Measurements from ENCODE around the gene MPPED1. TPM values are rescaled to one million over a fixed set of nuclear protein-coding genes. Genes with fewer than 3 reads are reported as not detected.

Gene MPPED1
- polyA plus RNA-seq, 1 of the 3 experiments (the other 2 are of a cell fraction), result 0.03 TPM

DNA sequence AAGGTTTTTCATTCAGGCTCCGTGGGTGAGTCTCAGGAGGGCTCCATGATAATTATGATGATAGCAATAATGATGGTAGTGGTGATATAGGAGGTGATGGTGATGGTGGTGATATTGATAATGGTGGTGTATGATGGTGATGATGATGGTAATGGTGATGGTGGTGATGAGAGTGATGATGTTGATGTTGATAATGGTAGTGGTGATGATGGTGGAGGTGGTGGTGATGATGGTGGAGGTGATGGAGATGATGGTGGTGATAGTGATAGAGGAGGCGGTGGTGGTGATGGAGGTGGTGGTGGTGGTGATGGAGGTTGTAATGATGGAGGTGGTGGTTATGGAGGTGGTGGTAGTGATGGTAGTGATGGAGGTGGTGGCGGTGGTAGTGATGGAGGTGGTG, 79.4 kb downstream of the MPPED1 start:
- Histone ChIP-seq H3K9ac (no peak overlapping the region), H3K9me3 (no peaks in the 10 kb centered on the region), H3K36me3 (replicated peaks in 1 of 2; ENCODE audit: control insufficient read depth in 1 of 2, insufficient read depth in 2 of 2, low read length in 1 of 2) (no peaks in the 10 kb centered on the region), H4K20me1 (ENCODE audit: insufficient read depth) (no peaks in the 10 kb centered on the region), H3K4me1 (ENCODE audit: control insufficient read depth in 1 of 2, insufficient read depth in 2 of 2, low read depth in 1 of 2, low read length in 1 of 2) (peaks cover 0 to 3% of the 10 kb centered on the region in 2 experiments; a peak in 1 of 4 replicates), H3K79me2 (ENCODE audit: insufficient read depth) (no peaks in the 10 kb centered on the region), H3K27ac (ENCODE audit: low read depth in 2 of 2, low read length in 1 of 2) (no peak overlapping the region), H3K4me2 (no peak overlapping the region), H3K27me3 (ENCODE audit: insufficient read depth) (no peaks in the 10 kb centered on the region), H3K9me2 (no peaks in the 10 kb centered on the region), H2AFZ (ENCODE audit: low read depth) (no peak overlapping the region), H3F3A (replicated peaks; ENCODE audit: insufficient read depth) (no peaks in the 10 kb centered on the region), H3K4me3 (ENCODE audit: low read depth in 2 of 2, low read length in 1 of 2) (no peak overlapping the region)
- ChIA-PET CTCF (no interaction called here), POLR2A (no interaction called here)
- no peak for DNase-seq
- TF ChIP-seq EZH2phosphoT487 (IDR thresholded peaks at IDR 0.05; ENCODE audit: borderline replicate concordance, low read depth) (no peak), MAX (IDR thresholded peaks at IDR 0.05; ENCODE audit: low read depth) (no peak), GATA2 (CRISPR knock-in tag; IDR thresholded peaks at IDR 0.05) (no peak), RFX5 (IDR thresholded peaks at IDR 0.05; ENCODE audit: low read length) (no peak), FOSL2 (IDR thresholded peaks at IDR 0.05; ENCODE audit: borderline replicate concordance, low read depth) (no peak), TCF12 (IDR thresholded peaks at IDR 0.05) (no peak), CHD2 (IDR thresholded peaks at IDR 0.05; ENCODE audit: low read length, partially characterized antibody) (no peak), SIN3A (IDR thresholded peaks at IDR 0.05; ENCODE audit: borderline replicate concordance, low read depth, low read length) (no peak), REST (IDR thresholded peaks at IDR 0.05; ENCODE audit: low read depth, low read length) (no peak), YY1 (IDR thresholded peaks at IDR 0.05; ENCODE audit: low read depth) (no peak), NRF1 (IDR thresholded peaks at IDR 0.05; ENCODE audit: low read depth, low read length) (no peak), MXI1 (IDR thresholded peaks at IDR 0.05; ENCODE audit: low read depth, low read length) (no peak), USF1 (IDR thresholded peaks at IDR 0.05; ENCODE audit: borderline replicate concordance, low read depth) (no peak), RXRA (IDR thresholded peaks at IDR 0.05; ENCODE audit: borderline replicate concordance, low read depth) (no peak), NFIC (IDR thresholded peaks at IDR 0.05; ENCODE audit: borderline replicate concordance) (no peak)
- TF ChIP-seq, protein P1, sequence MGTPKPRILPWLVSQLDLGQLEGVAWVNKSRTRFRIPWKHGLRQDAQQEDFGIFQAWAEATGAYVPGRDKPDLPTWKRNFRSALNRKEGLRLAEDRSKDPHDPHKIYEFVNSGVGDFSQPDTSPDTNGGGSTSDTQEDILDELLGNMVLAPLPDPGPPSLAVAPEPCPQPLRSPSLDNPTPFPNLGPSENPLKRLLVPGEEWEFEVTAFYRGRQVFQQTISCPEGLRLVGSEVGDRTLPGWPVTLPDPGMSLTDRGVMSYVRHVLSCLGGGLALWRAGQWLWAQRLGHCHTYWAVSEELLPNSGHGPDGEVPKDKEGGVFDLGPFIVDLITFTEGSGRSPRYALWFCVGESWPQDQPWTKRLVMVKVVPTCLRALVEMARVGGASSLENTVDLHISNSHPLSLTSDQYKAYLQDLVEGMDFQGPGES (IDR thresholded peaks at IDR 0.05; ENCODE audit: low read depth, low read length), result no peak
- TF ChIP-seq, protein P2, sequence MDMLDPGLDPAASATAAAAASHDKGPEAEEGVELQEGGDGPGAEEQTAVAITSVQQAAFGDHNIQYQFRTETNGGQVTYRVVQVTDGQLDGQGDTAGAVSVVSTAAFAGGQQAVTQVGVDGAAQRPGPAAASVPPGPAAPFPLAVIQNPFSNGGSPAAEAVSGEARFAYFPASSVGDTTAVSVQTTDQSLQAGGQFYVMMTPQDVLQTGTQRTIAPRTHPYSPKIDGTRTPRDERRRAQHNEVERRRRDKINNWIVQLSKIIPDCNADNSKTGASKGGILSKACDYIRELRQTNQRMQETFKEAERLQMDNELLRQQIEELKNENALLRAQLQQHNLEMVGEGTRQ (IDR thresholded peaks at IDR 0.05; ENCODE audit: borderline replicate concordance, low read depth, low read length), result no peak
- TF ChIP-seq, protein P3, sequence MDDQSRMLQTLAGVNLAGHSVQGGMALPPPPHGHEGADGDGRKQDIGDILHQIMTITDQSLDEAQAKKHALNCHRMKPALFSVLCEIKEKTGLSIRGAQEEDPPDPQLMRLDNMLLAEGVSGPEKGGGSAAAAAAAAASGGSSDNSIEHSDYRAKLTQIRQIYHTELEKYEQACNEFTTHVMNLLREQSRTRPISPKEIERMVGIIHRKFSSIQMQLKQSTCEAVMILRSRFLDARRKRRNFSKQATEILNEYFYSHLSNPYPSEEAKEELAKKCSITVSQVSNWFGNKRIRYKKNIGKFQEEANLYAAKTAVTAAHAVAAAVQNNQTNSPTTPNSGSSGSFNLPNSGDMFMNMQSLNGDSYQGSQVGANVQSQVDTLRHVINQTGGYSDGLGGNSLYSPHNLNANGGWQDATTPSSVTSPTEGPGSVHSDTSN (IDR thresholded peaks at IDR 0.05), result no peak
- 41% methylated on average over 3 of the region's 3 CpGs for WGBS (ENCODE audit: low lambda C conversion rate)
